HG02642 (cell line): ENCODE results near the gene NUF2.
"Not testable (repeated sequence)": the region's sequence is repeated elsewhere in the genome, so short reads cannot be mapped to it uniquely, and the experiment has no call there.

Source experiments
- ATAC-seq: cut with Tn5 transposase; IDR thresholded peaks from one replicate; pipeline ENCODE4 v1.9.1; 2021; ENCODE audit warnings: mild to moderate bottlenecking; ENCODE audit not compliant: unreplicated experiment, poor library complexity

NUF2 gene

DNA sequence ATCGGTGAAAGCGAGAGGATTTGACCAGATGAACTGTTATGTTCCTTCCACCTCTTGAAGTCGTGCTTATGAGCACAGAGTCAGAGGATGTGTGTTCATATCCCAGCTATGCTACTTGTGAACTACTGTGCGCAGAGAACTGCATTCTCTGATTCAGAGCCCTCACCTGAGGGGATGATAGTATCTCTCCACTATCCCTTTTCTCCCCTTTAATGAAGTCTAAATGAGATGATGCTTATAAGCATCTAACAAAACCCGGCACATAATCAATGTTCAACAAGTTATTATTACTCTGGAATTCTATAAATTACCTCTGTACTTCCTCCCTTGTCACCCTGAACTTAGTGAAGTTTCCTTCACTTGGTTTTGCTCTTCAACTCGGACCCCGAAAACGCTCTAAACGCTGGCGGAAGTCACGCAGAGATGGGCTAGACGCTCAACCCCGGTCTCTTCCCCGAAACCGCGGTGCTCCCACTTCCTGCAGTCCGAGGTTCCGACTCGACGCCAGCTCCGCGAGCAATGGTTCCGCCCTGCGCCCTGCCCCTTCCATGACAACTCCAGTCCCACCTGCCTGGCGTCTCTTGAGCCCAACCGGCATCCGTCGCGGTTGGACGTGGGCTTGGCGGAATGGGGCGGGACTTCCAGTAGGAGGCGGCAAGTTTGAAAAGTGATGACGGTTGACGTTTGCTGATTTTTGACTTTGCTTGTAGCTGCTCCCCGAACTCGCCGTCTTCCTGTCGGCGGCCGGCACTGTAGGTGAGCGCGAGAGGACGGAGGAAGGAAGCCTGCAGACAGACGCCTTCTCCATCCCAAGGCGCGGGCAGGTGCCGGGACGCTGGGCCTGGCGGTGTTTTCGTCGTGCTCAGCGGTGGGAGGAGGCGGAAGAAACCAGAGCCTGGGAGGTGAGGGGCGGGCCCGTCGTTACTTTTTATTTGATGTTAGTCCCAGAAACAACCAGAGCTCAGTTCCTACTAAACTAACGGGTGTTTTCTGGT, at the start of gene NUF2:
TSS of gene NUF2 (plus strand) at position 644 of the 995 bp plus-strand sequence. CDS start 4,098 bp downstream, outside the sequence.
- peak; percentile 98 for ATAC-seq

DNA sequence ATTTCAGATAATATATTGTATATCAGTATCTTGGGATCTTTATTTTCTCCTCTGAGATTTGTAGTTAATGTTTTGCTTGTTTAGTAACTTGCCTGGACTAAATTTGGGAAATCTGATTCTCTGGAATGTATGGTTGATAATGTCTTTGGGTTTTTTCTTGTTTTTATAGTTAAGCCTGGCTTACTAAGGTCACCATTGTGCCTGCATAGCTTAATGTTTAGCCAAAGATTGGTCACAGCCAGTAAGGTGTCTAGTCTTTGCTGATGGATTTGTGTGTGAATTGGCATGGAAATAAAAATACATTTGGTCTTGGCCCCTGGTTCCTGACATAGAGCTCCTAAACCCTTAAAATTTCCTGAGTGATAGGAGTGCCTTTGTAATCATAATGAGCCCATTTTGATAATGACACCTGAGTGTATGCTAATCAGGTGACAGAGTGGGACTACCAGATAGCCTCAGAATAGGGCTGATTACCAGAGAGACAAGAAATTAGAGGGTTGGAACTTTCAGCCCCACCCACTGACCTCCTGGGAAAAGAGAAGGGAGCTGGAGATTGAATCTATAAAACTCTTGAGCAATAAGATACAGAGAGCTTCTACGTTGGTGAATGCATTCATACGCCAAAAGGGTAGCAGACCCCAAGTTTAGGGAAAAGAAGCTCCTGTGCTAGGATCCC, 47.9 kb upstream of the NUF2 start:
- ATAC-seq: no peak

DNA sequence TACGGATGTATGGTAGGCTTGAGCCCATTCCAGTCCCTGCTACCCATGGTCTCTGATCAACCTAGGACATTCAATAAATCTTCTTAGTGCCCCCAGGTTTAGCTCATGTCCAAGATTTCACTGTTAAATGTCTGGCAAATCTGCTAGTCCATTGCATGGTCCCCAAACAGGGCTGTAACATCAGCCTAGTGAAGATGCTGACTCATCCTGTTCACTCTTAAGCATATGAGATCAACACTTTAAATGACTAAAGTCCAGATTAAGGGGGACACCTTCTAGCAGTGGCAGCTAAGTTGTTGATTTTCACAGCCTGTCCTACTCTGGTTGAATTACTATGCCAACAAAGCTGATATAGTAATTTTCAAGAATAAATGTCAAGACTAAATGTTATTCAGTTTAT, 46.5 kb upstream of the NUF2 start:
- no peak for ATAC-seq

DNA sequence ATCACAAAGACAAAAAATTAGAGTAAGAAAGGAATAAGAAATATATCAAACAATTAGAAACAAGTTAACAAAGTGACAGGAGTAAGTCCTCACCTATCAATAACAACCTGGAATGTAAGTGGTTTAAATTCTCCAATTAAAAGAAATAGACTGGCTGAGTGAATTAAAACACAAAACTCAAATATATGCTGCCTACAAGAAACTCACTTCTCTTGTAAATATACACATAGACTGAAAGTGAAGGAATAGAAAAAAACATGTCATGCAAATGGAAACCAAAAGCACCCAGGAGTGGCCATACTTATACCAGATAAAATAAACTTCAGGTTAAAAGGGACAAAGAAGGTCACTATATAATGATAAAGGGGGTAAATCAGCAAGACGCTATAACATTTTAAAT, 43.2 kb upstream of the NUF2 start:
- no peak for ATAC-seq

DNA sequence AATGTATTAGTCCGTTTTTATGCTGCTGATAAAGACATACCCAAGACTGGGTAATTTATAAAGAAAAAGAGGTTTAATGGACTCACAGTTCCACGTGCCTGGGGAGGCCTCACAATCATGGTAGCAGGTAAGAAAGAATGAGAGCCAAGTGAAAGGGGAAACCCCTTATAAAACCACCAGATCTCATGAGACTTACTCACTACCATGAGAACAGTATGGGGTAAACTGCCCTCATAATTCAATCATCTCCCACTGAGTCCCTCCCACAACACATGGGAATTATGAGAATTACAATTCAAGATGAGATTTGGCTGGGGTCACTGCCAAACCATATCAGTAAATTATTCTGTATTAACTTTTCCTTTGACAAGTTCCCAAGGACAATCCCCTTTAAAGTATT, 36.9 kb upstream of the NUF2 start:
- ATAC-seq: not testable (repeated sequence)

DNA sequence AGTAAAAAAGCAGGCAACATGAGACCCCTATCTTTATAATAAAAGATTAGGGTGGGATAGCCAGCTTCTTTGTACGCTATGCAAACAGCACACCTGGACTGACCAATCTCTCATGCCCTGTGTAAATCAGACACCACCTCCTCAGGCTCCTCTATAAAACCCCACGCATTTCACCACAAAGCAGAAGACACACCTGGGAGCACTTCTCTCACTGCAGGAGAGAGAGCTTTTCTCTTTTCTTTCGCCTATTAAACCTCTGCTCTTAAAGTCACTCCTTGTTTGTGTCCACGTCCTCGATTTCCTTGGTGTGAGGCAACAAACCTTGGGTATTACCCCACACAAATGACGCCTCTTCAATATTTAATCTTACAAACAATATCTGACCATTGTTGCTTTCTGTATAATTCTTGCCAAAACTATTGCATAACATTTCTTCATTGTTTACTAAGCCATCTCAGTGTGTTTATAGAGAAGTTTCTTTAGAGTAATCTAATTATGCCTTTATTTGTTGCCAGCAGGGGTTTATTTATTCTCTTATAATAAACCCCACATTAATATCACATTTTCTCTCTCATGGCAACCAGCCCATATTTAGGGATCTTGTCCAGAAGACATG, 31.6 kb upstream of the NUF2 start:
- no peak for ATAC-seq

DNA sequence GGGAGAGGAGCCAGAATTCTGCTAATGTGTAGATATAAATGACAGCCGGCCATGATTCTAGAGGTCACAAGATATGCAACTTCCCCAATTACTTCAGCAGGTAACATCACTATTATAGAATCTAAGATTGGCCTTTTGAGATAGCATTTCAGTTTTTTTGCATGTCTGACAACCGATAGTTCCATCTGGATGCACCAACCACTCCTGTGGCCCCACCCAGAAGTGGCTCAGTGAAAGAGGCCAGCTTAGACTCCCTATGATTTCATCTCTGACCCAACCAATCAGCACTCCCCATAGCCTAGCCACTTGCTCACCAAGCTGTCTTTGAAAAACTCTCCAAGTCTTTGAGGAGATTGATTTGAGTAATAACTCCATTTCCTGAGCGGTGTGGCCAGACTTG, 30.3 kb upstream of the NUF2 start:
- ATAC-seq: no peak

DNA sequence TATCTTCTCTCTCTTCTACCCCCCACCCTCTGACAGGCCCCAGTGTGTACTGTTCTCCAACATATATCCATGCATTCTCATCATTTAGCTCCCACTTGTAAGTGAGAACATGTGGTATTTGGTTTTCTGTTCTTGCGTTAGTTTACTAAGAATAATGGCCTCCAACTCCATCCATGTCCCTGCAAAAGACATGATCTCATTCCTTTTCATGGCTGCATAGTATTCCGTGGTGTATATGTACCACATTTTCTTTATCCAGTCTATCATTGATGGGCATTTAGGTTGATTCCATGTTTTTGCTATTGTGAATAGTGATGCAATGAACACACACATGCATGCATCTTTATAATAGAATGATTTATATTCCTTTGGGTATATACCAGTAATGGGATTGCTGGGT, 29.6 kb upstream of the NUF2 start:
- ATAC-seq: not testable (repeated sequence)

DNA sequence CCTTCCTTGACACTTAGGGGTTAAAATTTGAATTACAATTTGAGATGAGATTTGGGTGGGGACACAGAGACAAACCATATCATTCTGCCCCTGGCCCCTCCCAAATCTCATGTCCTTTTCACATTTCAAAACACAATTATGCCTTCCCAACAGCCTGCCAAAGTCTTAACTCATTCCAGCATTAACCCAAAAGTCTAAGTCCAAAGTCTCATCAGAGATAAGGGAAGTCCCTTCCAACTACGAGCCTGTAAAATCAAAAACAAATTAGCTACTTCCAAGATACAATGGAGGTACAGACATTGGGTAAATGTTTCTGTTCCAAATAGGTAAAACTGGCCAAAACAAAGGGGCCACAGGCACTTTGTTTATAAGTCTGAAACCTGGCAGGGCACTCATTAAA, 28.3 kb upstream of the NUF2 start:
- not testable (repeated sequence) for ATAC-seq

DNA sequence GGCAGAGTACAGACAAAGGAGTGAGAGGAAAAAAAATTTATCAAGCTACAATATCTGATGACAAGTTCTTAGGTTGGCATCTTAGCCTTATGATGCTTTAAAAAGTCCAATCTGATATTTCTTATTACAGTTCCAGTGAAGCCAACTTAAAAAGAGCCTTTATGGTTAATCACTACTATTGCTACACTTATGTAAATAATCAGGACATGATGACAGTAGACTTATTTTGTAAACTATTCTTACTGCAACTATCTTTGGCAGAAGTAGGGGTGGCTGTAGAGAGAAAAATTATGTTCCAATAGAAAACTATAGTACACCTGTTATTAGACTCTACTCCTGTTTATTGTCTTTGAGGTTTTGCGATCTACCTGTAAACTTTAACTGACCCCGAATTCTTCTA, 25.8 kb upstream of the NUF2 start:
- ATAC-seq: no peak

DNA sequence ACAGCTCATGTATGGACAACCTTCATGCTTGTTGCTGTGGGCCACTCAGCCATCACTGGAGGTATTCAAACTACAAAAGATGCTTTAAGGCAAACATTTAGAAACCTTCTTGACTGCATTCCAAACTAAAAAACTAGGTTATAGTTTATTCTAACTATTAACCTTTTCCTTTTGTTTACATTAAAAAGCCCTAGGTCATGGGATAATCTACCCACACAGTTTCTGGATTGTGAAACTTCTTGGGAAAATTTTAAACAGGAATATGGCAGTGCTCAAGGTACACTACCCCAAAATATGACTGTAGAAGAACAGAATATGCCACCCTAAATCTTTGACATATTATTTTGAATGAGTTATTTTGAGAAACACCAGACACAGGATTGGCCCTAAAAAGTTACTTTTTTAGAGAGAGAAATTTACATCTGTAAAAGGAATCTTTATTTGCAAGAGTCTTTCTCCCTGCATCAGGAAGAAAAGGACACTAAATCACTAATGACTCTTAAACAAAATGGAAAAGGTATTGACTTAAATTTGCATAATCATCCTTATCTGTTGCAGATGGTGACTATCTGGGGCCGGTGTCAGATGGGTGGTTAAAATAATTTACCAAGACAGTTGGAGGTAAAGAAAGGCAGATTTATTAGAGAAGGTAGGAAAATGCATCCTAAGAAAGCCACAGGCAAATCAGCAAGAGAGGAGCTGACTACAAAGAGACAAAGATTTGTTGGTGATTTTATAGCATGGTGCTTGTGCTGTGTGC, 25.1 kb upstream of the NUF2 start:
- no peak for ATAC-seq

DNA sequence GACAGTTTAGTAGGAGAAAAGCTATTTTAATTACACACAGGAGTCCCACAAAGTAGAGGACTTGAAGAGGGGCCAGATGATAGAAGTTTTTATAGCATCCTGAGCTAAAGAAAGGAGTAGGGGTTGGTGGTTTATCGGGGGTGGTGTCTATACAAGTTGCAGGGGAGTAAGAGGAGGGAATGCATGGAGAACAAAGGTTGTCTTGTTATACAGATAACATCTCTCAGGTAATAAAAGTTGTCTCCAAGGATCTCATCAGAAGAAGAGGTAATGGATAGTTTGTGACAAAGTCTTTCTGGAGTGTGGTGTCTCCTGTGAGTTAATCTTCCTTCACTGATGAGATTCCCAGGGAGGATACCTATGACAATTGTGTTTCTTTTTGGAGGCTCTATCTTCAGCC, 23.4 kb upstream of the NUF2 start:
- no peak for ATAC-seq

DNA sequence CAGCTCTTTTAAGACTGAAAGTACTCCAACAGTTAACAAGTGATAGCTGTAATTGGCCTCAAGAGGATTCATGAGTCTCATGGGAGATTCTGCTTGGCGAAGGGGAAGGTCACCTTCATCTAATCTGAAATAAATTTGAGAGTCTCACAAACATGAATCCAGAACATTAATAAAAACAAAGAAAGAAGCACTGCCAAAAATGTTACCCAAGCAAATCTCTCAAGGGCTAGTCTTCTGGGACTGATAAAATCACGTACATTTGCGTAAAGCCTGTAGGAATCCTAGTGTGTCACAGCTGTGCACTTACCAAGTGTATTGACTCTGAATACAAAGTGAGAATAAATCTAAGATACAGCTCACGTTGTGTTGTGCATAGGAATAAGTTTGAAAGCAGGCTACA, 21.2 kb upstream of the NUF2 start:
- no peak for ATAC-seq

DNA sequence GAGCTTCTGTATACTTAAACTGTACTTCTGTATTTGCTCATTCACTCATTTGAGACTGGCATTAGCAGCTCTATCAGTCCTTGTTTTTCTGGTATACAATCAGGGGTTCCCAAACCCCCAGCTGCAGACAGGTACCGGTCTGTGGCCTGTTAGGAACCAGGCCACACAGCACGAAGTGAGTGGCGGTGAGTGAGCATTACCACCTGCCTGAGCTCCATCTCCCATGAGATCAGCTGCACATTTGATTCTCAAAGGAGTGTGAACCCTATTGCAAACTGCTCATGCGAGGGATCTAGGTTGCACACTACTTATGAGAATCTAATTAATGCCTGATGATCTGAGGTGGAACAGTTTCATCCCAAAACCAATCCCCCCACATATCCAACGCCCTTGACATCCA, 18.2 kb upstream of the NUF2 start:
- no peak for ATAC-seq

DNA sequence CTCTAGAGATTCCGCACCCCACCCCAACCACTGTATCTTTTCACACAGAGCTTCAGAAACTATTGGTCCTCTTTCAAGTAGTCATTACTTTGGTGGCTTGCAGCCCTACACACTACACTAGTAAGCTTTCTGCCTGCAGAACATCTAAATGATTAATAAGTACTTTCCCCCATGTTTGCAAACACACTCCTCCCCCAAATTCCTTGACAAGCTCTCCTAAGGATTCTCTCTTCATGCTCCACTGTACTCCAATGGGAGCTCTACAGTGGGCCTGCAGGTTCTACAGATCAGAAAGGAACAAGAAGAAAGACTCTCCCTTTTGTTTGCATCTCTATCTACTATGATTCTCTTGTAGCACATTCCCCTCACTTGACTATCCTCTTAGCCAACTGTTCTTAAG, 16.3 kb upstream of the NUF2 start:
- no peak for ATAC-seq

DNA sequence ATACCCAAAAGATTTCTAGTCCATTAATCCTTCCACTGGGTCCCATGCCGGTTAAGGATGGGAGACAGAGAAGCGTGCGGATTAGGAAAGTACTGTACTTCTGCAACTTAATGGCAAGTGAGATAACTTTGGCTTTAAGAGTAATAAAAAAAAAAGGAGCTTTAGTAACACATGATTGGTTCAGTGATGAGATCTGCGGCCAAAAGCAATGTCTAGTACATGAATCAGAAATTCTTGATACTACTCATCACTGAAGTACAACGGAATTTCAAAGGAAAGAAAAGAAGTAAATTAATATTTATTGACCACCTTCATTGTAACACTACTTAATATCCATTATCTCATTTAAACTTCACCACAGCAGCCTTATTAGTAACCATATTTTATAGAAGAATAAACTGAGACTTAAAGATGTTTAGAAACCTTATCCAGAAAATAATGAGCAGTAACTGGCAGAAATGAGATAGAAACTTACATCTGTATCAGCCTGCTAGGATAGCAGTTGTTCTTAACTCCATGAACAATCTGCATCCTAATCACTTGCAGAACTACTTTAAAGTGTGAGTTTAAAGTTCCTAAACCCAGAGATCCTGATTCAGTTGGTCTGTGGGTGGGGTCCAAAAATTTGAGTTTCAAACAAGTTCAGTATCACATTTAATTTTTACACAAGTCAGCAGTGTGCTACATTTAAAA, 14.1 kb upstream of the NUF2 start:
- ATAC-seq: no peak

DNA sequence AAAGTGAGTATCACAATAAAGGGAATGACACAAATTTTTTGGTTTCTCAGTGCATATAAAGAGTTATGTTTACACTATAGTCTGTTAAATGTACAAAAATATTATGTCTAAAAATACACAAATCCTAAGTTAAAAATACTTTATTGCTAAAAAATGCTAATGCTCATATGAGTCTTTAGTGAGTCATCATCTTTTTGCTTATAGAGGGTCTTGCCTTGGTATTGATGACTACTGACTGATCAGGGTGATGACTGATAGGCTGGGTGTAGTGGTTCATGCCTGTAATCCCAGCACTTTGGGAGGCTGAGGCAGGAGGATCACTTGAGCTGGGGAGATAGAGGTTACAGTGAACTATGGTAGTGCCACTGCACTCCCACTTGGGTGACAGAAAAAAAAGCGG, 12.9 kb upstream of the NUF2 start:
- ATAC-seq: no peak

DNA sequence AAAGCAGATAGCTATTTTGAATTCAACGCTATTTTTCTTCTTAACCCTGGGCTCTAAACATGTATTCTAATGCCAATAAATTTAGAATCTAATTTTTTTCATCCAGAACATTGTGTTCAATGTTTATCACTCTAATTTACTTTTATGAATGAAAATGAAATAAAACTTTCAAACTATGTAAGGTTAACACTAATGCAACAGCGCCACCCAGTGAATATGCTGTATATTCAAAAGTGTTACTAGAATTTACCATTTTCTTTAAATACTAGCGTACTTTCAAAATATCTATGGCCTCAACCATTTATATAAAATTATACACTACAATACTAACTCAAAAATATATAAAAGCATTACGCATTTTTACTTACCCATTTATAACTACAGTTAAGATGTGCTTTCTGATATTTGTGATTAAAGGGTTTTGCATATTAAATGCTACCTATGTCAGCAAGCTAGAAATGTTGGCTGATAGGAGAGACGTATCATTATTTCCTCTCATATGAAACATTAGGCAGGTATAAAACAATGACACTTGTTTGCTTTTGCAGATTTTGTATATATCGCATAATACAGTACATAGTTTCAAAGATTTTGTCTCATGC, 5.9 kb upstream of the NUF2 start:
- no peak for ATAC-seq

DNA sequence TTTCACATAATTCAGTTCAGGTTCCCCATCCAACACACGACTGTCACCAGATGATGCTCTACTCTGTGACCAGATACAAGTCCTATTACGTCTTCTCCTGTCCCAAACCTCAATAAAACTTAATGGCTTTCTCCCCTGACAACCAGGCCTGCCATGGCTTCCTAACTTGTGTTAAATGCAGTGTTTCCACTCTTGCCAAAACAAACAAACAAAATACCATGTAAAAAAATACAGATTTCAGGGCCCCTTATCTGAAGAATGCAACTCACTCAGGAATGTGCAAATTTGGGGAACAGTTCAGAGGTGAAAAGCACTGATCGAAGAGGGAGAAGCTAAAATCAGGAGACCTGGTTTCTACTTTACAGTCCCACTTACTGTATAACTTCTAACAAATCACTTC, 863 bp upstream of the NUF2 start:
- no peak for ATAC-seq
